Measurements from ENCODE around the gene ZNF600.

GRCh38 chr19:52742516-52742915 is 44.1 kb downstream of the ZNF600 start:
- TF ChIP-seq CTCF (conservative IDR thresholded peaks at IDR 0.05; ENCODE audit: low read depth in 2 of 2) (no peak), POLR2AphosphoS5 (IDR thresholded peaks at IDR 0.05; ENCODE audit: low read depth) (no peak)
